Right lobe of liver (tissue), 6 donors: ENCODE data around the gene SLC2A8. TPM values are rescaled to one million over a fixed set of nuclear protein-coding genes. Genes with fewer than 3 reads are reported as not detected.

Source experiments
- ATAC-seq, 4 donors: fragments of 200-7000 bp; cut with Tn5 transposase; one replicate each; pipeline ENCODE4 v1.9.1; 2020; ENCODE audit warnings: mild to moderate bottlenecking in 4 of 4, moderate library complexity in 4 of 4
- DNase-seq, 3 donors: peaks; one replicate each; pipeline ENCODE4 v3.0.0-alpha.2; 2020
- H3K27ac ChIP-seq, 3 donors: fragments of 200-600 bp; one replicate each; pipeline ENCODE4 v1.8.0; 2022
- H3K27me3 ChIP-seq, 2 donors: fragments of 200-600 bp; one replicate each; pipeline ENCODE4 v1.8.0; 2022
- H3K36me3 ChIP-seq, 4 donors: fragments of 200-600 bp; sonication (generic) in 1 of 4; one replicate each; pipeline versions ENCODE4 v1.5.1 to v1.8.0; 2017 to 2022; ENCODE audit warnings: control low read depth in 1 of 4
- H3K4me1 ChIP-seq, 4 donors: fragments of 200-600 bp; sonication (generic) in 1 of 4; one replicate each; pipeline versions ENCODE4 v1.5.1 to v1.8.0; 2017 to 2022; ENCODE audit warnings: control low read depth in 1 of 4
- H3K4me3 ChIP-seq, 3 donors: fragments of 200-600 bp; one replicate each; pipeline ENCODE4 v1.8.0; 2022
- H3K9me3 ChIP-seq, 4 donors: fragments of 200-600 bp; sonication (generic) in 1 of 4; one replicate each; pipeline versions ENCODE4 v1.5.1 to v1.8.0; 2017 to 2022; ENCODE audit warnings: control low read depth in 1 of 4
- POLR2A ChIP-seq: fragments of 450-650 bp; IDR thresholded peaks from one replicate; pipeline ENCODE4 v1.6.1; 2017; ENCODE audit warnings: antibody characterized with exemption, mild to moderate bottlenecking
- WGBS: methylation state at CpG from one replicate; pipeline ENCODE4 v1.1.6; 2018; ENCODE audit warnings: low coverage, low lambda C conversion rate; ENCODE audit not compliant: insufficient coverage; ENCODE audit errors: missing lambda C conversion rate; 5-methylcytosine and 5-hydroxymethylcytosine counted together
- intact Hi-C, 2 donors: fragments of 100-400 bp; cut with DNase I; formaldehyde crosslinking; loops; one replicate each; pipeline versions ENCODE4 v1.11.2 to v1.14.1; 2022
- total RNA-seq, 6 experiments: library from RNA; depleted of rRNA in 2 of 6; stranded (reverse); fragments of >200 nt in 2 of 6; fragmentation: NEBNext Ultra II Directional in 3 of 6; extraction: Animal tissue kit (Norgen Biotek cat#: 25700) in 3 of 6; gene quantifications; one replicate each; pipeline versions ENCODE4 v1.1.0 to v1.2.4, GENCODE V29; 2016 to 2023
- TF ChIP-seq, protein P1 (sequence below), 4 donors: fragments of 200-600 bp in 3 of 4; fragments of 450-650 bp in 1 of 4; IDR thresholded peaks; one replicate each; pipeline versions ENCODE4 v1.5.1 to v1.8.0; 2016 to 2022; ENCODE audit warnings: antibody characterized with exemption in 4 of 4, mild to moderate bottlenecking in 2 of 4
- donor health status: DM: no; HTN: yes; CAD: no.
- donor health status: DM: no; HTN: no; CAD: no.
- donor health status: DM: no; HTN: no; CAD: no.
- donor health status: DM: no; HTN: yes; CAD: no.
- donor health status: DM: no; HTN: yes; CAD: no.

The SLC2A8 gene
- total RNA-seq, 6 experiments from 2014 or later = 16.2 to 25.0 (median 18.8) TPM

DNA sequence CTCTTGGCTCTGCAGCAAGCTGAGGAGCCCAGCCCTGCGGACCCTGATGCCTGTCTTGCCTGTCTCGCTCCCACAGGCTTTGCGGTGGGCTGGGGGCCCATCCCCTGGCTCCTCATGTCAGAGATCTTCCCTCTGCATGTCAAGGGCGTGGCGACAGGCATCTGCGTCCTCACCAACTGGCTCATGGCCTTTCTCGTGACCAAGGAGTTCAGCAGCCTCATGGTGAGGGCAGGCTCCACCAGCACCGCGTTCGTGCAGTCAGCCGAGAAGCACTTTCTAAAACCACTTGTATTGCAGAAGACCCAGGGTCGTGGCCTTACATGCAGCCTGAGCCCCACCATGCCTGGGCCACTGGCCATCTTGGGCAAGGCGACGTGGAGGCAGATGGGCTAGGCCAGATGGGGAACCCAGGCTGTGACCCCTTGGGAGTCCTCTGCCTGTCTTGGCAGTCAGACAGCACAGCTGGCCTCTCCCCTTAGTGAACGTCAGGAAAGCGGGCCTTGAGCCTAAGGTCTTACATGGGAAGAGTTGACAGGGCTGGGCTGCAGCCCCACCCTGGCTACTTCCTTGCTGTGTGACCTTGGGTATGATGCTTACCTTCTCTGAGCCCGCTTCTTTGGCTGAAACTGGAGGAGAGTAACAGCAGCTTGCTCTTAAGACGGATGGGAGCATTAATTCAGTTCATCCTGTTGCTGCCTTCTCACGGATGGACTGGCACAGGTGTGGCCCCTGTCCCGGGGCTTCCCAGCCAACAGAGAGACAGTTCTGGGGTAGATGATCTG is 8.6 kb downstream of the SLC2A8 start:
- TF ChIP-seq POLR2A = no peak
- intact Hi-C loops = no loop called here
- H3K27ac ChIP-seq = no peak overlapping the region
- ATAC-seq = no peak
- H3K36me3 ChIP-seq = peaks cover 0 to 26% (median 2%) of the 10 kb centered on the region in 4 donors
- no peak for DNase-seq
- WGBS = 100% methylated on average over 1 of the region's 20 CpGs
- no peak overlapping the region for H3K4me3 ChIP-seq
- peaks cover 0 to 17% (median 6%) of the 10 kb centered on the region in 4 donors for H3K4me1 ChIP-seq
- no peaks in the 10 kb centered on the region for H3K9me3 ChIP-seq
- H3K27me3 ChIP-seq = no peaks in the 10 kb centered on the region

DNA sequence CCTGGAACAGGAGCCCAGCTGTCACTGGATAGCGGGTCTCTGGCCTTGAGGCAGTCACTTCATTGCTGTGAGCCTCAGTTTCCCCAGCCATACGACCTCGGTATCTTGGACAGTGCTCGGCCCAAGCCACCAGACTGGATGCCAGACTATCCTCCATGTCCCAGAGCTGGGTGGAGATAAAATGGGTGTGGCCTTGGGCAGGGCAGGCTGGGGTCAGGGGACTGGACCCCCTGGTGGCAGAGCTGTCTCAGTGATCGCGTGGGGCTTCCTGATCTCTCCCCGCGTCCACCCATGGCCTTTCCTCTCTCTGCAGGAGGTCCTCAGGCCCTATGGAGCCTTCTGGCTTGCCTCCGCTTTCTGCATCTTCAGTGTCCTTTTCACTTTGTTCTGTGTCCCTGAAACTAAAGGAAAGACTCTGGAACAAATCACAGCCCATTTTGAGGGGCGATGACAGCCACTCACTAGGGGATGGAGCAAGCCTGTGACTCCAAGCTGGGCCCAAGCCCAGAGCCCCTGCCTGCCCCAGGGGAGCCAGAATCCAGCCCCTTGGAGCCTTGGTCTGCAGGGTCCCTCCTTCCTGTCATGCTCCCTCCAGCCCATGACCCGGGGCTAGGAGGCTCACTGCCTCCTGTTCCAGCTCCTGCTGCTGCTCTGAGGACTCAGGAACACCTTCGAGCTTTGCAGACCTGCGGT is 10.0 kb downstream of the SLC2A8 start:
- Histone ChIP-seq H3K4me3 (no peak overlapping the region), H3K27ac (no peak overlapping the region), H3K9me3 (no peaks in the 10 kb centered on the region), H3K27me3 (no peaks in the 10 kb centered on the region), H3K36me3 (peaks cover 0 to 23% (median 2%) of the 10 kb centered on the region in 4 donors), H3K4me1 (peaks cover 0 to 17% (median 6%) of the 10 kb centered on the region in 4 donors)
- intact Hi-C loops = no loop called here
- DNase-seq (no peak), ATAC-seq (peak; percentile 4 to 30 (median 18))
- TF ChIP-seq, protein P1, sequence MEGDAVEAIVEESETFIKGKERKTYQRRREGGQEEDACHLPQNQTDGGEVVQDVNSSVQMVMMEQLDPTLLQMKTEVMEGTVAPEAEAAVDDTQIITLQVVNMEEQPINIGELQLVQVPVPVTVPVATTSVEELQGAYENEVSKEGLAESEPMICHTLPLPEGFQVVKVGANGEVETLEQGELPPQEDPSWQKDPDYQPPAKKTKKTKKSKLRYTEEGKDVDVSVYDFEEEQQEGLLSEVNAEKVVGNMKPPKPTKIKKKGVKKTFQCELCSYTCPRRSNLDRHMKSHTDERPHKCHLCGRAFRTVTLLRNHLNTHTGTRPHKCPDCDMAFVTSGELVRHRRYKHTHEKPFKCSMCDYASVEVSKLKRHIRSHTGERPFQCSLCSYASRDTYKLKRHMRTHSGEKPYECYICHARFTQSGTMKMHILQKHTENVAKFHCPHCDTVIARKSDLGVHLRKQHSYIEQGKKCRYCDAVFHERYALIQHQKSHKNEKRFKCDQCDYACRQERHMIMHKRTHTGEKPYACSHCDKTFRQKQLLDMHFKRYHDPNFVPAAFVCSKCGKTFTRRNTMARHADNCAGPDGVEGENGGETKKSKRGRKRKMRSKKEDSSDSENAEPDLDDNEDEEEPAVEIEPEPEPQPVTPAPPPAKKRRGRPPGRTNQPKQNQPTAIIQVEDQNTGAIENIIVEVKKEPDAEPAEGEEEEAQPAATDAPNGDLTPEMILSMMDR (IDR thresholded peaks at IDR 0.05) = no peak
- no peak for TF ChIP-seq POLR2A
- WGBS = no CpG with 5 or more reads among the region's 13 CpGs

DNA sequence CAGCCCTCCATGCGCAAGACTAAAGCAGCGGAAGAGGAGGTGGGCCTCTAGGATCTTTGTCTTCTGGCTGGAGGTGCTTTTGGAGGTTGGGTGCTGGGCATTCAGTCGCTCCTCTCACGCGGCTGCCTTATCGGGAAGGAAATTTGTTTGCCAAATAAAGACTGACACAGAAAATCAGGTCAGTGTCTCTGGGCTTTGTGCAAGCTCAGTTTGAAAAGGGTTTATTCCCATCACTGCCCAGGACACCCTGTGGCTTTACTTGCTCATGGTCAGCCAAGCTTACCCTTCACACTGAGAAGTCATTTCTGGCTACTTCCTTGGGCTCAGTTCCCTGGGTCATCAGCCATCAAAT is 10.5 kb downstream of the SLC2A8 start:
- Histone ChIP-seq H3K36me3 (peaks cover 0 to 23% (median 2%) of the 10 kb centered on the region in 4 donors), H3K4me1 (peaks cover 0 to 17% (median 6%) of the 10 kb centered on the region in 4 donors), H3K27me3 (no peaks in the 10 kb centered on the region), H3K27ac (no peak overlapping the region), H3K9me3 (no peaks in the 10 kb centered on the region), H3K4me3 (no peak overlapping the region)
- intact Hi-C loops = no loop called here
- DNase-seq = no peak
- no peak for TF ChIP-seq POLR2A
- TF ChIP-seq, protein P1 (IDR thresholded peaks at IDR 0.05) = no peak
- ATAC-seq = peak; percentile 45 to 77 (median 70)
- no CpG with 5 or more reads among the region's 6 CpGs for WGBS

DNA sequence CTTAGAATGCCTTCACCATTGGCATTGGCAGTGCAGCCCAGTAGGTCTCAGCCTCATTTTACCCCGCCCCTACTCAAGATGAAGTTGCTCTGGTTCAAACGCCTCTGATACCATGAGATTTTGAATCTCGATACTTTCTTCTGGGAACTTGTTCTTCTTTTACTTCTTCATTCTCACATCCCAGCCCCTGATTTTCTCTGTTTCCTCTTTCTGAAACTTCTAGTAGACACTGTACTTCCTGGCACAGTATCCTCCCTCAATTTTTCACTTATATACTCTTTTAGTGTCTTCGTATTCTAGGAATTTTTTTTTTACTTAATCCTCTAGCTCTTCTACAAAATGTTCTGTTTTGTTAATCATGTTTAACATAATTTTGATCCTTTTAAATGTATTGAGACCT is 14.2 kb downstream of the SLC2A8 start:
- Histone ChIP-seq H3K4me1 (peaks cover 0 to 17% (median 6%) of the 10 kb centered on the region in 4 donors), H3K36me3 (no peaks in the 10 kb centered on the region), H3K9me3 (no peaks in the 10 kb centered on the region), H3K4me3 (no peak overlapping the region), H3K27me3 (no peaks in the 10 kb centered on the region), H3K27ac (no peak overlapping the region)
- TF ChIP-seq, protein P1 (IDR thresholded peaks at IDR 0.05) = no peak
- no peak for TF ChIP-seq POLR2A
- DNase-seq = no peak
- WGBS = 82% methylated on average over 4 of the region's 4 CpGs
- intact Hi-C loops = no loop called here
- peak in 1 of 4 donors; percentile 21 for ATAC-seq

DNA sequence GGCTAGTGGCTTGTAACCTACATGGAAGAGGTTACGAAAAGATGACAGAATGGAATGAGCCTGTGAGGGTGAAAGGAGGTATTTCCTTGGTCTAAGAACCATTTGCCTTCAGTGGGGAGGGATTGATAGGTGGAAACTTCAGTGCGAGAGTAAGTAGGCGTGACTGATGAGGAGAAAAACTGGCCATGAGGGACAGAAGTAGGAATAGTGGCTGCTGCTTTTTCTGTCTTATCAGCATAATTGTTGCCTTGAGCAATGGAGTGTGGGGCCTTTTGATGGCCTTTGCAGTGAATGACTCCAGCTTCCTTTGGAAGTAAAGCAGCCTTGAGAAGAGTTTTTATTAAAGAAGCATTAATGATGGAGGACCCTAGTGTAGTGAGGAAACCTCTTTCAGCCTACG is 18.2 kb downstream of the SLC2A8 start:
- Histone ChIP-seq H3K9me3 (no peaks in the 10 kb centered on the region), H3K27ac (no peak overlapping the region), H3K36me3 (no peaks in the 10 kb centered on the region), H3K4me3 (no peak overlapping the region), H3K4me1 (no peaks in the 10 kb centered on the region), H3K27me3 (no peaks in the 10 kb centered on the region)
- intact Hi-C loops = no loop called here
- DNase-seq (no peak), ATAC-seq (no peak)
- TF ChIP-seq POLR2A = no peak
- TF ChIP-seq, protein P1 (IDR thresholded peaks at IDR 0.05) = no peak
- 100% methylated on average over 2 of the region's 4 CpGs for WGBS
